ENCODE results near the gene HAP1.

DNA sequence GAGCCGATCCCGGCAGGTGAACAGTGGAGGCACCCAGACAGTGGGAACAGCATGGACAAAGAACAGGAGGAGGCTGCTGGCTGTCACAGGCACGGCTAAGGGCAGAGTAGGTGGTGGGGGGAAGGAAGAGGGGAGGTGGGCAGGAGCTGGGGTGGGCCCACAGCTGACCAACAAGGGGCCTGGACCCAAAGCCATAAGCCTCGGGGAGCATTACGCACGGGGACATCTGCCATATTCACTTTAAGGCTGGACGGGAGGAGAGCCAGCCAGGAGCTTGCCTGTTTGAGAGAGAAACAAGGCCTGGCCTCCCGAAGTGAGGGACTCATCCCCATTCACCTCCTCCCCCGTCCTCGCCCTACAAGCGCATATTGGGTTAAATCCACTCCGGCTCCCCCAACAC, 19.6 kb upstream of the HAP1 start:
- TF ChIP-seq, protein P1, sequence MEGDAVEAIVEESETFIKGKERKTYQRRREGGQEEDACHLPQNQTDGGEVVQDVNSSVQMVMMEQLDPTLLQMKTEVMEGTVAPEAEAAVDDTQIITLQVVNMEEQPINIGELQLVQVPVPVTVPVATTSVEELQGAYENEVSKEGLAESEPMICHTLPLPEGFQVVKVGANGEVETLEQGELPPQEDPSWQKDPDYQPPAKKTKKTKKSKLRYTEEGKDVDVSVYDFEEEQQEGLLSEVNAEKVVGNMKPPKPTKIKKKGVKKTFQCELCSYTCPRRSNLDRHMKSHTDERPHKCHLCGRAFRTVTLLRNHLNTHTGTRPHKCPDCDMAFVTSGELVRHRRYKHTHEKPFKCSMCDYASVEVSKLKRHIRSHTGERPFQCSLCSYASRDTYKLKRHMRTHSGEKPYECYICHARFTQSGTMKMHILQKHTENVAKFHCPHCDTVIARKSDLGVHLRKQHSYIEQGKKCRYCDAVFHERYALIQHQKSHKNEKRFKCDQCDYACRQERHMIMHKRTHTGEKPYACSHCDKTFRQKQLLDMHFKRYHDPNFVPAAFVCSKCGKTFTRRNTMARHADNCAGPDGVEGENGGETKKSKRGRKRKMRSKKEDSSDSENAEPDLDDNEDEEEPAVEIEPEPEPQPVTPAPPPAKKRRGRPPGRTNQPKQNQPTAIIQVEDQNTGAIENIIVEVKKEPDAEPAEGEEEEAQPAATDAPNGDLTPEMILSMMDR (IDR thresholded peaks at IDR 0.05 in 8 of 11, conservative IDR thresholded peaks at IDR 0.05 in 3 of 11) = no peak
- TF ChIP-seq POLR2A (IDR thresholded peaks at IDR 0.05) = no peak
- no peak for TF ChIP-seq POLR2AphosphoS5 (IDR thresholded peaks at IDR 0.05)
